ENCODE results near the gene PLEKHA7. TPM values are rescaled to one million over a fixed set of nuclear protein-coding genes. Genes with fewer than 3 reads are reported as not detected.

Gene PLEKHA7
- total RNA-seq, 2 experiments from 2014 or later: 0.13 TPM; not detected in 1

GRCh38 chr11:16750417-16750816, 263.8 kb downstream of the PLEKHA7 start:
- Histone ChIP-seq H3K9me2 (ENCODE audit: insufficient read depth, low read length) (no peaks in the 10 kb centered on the region), H4K20me1 (ENCODE audit: insufficient read depth, low read length) (peaks cover 14% of the 10 kb centered on the region; the same call in 1 of the 2 replicates), H3K4me3 (ENCODE audit: low read depth, low read length, poor library complexity, severe bottlenecking) (no peak overlapping the region), H3K9me3 (ENCODE audit: low read length) (peaks cover 3% of the 10 kb centered on the region; the same call in 1 of the 2 replicates), H3K4me1 (ENCODE audit: insufficient read depth, low read length, poor library complexity, severe bottlenecking) (no peaks in the 10 kb centered on the region), H3K4me2 (ENCODE audit: low read length) (no peak overlapping the region), H3K27ac (ENCODE audit: low read depth, low read length, poor library complexity, severe bottlenecking) (no peak overlapping the region), H3K79me2 (ENCODE audit: insufficient read depth, low read depth, low read length) (peaks cover 36% of the 10 kb centered on the region), H3K36me3 (ENCODE audit: insufficient read depth, low read length) (peaks cover 100% of the 10 kb centered on the region), H2AFZ (ENCODE audit: low read length) (no peak overlapping the region)
- POLR2A ChIA-PET: interaction anchor here (1.2 to 1.4 kb wide), 2 partner anchors 12 to 16 kb away, joined by 3 to 4 read pairs; partner anchors contain the start of gene C11orf58
- CTCF ChIA-PET (ENCODE audit: unreplicated experiment): no interaction called here
- DNase-seq (ENCODE audit: low spot score): no peak
- BruUV-seq (replicated peaks): no TSS peak
- TF ChIP-seq EZH2phosphoT487 (IDR thresholded peaks at IDR 0.05; ENCODE audit: borderline replicate concordance, low read depth, low read length): no peak
- TF ChIP-seq, protein P1, sequence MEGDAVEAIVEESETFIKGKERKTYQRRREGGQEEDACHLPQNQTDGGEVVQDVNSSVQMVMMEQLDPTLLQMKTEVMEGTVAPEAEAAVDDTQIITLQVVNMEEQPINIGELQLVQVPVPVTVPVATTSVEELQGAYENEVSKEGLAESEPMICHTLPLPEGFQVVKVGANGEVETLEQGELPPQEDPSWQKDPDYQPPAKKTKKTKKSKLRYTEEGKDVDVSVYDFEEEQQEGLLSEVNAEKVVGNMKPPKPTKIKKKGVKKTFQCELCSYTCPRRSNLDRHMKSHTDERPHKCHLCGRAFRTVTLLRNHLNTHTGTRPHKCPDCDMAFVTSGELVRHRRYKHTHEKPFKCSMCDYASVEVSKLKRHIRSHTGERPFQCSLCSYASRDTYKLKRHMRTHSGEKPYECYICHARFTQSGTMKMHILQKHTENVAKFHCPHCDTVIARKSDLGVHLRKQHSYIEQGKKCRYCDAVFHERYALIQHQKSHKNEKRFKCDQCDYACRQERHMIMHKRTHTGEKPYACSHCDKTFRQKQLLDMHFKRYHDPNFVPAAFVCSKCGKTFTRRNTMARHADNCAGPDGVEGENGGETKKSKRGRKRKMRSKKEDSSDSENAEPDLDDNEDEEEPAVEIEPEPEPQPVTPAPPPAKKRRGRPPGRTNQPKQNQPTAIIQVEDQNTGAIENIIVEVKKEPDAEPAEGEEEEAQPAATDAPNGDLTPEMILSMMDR (conservative IDR thresholded peaks at IDR 0.05; ENCODE audit: low read length): no peak
- intact Hi-C loops (cut with micrococcal nuclease; ENCODE audit: unreplicated experiment): no loop called here

DNA sequence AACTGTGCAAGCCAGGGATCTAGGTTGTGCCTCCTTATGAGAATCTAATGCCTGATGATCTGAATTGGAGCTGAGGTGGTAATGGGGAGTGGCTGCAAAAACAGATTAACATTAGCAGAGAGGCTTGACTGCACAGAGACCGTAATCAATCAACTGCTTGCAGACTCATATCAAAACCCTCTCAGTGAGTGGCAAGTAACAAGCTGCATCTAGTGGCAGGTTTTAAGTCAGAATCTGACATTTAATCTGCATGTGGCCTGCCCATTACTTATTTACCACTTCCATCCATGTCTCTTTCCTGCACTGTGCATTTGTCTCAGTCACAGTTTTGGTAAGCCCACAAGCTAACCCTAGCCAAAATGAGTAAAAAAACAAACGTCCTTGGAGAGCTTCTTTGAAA, 264.5 kb downstream of the PLEKHA7 start:
- ChIA-PET CTCF (ENCODE audit: unreplicated experiment) (no interaction called here), POLR2A (interaction anchor here (1.2 to 1.4 kb wide), 3 partner anchors 11 to 17 kb away, joined by 3 to 4 read pairs (median 3); partner anchors contain the start of gene C11orf58)
- Histone ChIP-seq H2AFZ (ENCODE audit: low read length) (no peak overlapping the region), H3K79me2 (ENCODE audit: insufficient read depth, low read depth, low read length) (peaks cover 44% of the 10 kb centered on the region), H4K20me1 (ENCODE audit: insufficient read depth, low read length) (peaks cover 14% of the 10 kb centered on the region; the same call in 1 of the 2 replicates), H3K27ac (ENCODE audit: low read depth, low read length, poor library complexity, severe bottlenecking) (no peak overlapping the region), H3K9me3 (ENCODE audit: low read length) (peaks cover 3% of the 10 kb centered on the region; the same call in 1 of the 2 replicates), H3K4me3 (ENCODE audit: low read depth, low read length, poor library complexity, severe bottlenecking) (no peak overlapping the region), H3K9me2 (ENCODE audit: insufficient read depth, low read length) (no peaks in the 10 kb centered on the region), H3K4me2 (ENCODE audit: low read length) (no peak overlapping the region), H3K4me1 (ENCODE audit: insufficient read depth, low read length, poor library complexity, severe bottlenecking) (no peaks in the 10 kb centered on the region), H3K36me3 (ENCODE audit: insufficient read depth, low read length) (peaks cover 100% of the 10 kb centered on the region)
- BruUV-seq (replicated peaks): no TSS peak
- no peak for DNase-seq (ENCODE audit: low spot score)
- intact Hi-C loops (cut with micrococcal nuclease; ENCODE audit: unreplicated experiment): no loop called here
- TF ChIP-seq, protein P1 (conservative IDR thresholded peaks at IDR 0.05; ENCODE audit: low read length): no peak
- TF ChIP-seq EZH2phosphoT487 (IDR thresholded peaks at IDR 0.05; ENCODE audit: borderline replicate concordance, low read depth, low read length): no peak

GRCh38 chr11:16749092-16749491, 265.1 kb downstream of the PLEKHA7 start:
- no TSS peak for BruUV-seq (replicated peaks)
- Histone ChIP-seq H2AFZ (ENCODE audit: low read length) (no peak overlapping the region), H3K9me3 (ENCODE audit: low read length) (peaks cover 3% of the 10 kb centered on the region; the same call in 1 of the 2 replicates), H3K9me2 (ENCODE audit: insufficient read depth, low read length) (no peaks in the 10 kb centered on the region), H3K36me3 (ENCODE audit: insufficient read depth, low read length) (peaks cover 100% of the 10 kb centered on the region), H3K4me1 (ENCODE audit: insufficient read depth, low read length, poor library complexity, severe bottlenecking) (no peaks in the 10 kb centered on the region), H3K4me2 (ENCODE audit: low read length) (no peak overlapping the region), H4K20me1 (ENCODE audit: insufficient read depth, low read length) (peaks cover 14% of the 10 kb centered on the region; the same call in 1 of the 2 replicates), H3K4me3 (ENCODE audit: low read depth, low read length, poor library complexity, severe bottlenecking) (no peak overlapping the region), H3K79me2 (ENCODE audit: insufficient read depth, low read depth, low read length) (peaks cover 49% of the 10 kb centered on the region), H3K27ac (ENCODE audit: low read depth, low read length, poor library complexity, severe bottlenecking) (no peak overlapping the region)
- CTCF ChIA-PET (ENCODE audit: unreplicated experiment): no interaction called here
- TF ChIP-seq, protein P1 (conservative IDR thresholded peaks at IDR 0.05; ENCODE audit: low read length): no peak
- no peak for TF ChIP-seq EZH2phosphoT487 (IDR thresholded peaks at IDR 0.05; ENCODE audit: borderline replicate concordance, low read depth, low read length)
- POLR2A ChIA-PET: interaction anchor here (0.6 to 1.4 kb wide), 4 partner anchors 10 to 40 kb away, joined by 3 to 4 read pairs (median 3); partner anchors contain the start of gene C11orf58
- no peak for DNase-seq (ENCODE audit: low spot score)
- intact Hi-C loops (cut with micrococcal nuclease; ENCODE audit: unreplicated experiment): no loop called here
